ENCODE results near the gene NAXD. TPM values are rescaled to one million over a fixed set of nuclear protein-coding genes. Genes with fewer than 3 reads are reported as not detected.
"Not testable (repeated sequence)": the region's sequence is repeated elsewhere in the genome, so short reads cannot be mapped to it uniquely, and the experiment has no call there.

The NAXD gene
- total and polyA plus RNA-seq, 2 experiments from 2014 or later = 16.9 to 18.5 TPM

- Histone ChIP-seq H3F3A (replicated peaks; ENCODE audit: low read depth) (no peaks in the 10 kb centered on the region), H3K79me2 (replicated peaks; ENCODE audit: insufficient read depth) (no peaks in the 10 kb centered on the region), H2AFZ (no peak overlapping the region), H3K4me1 (ENCODE audit: insufficient read depth) (no peaks in the 10 kb centered on the region), H3K27ac (ENCODE audit: low read depth) (no peak overlapping the region), H3K4me2 (no peak overlapping the region), H3K27me3 (ENCODE audit: insufficient read depth) (no peaks in the 10 kb centered on the region), H3K36me3 (ENCODE audit: insufficient read depth) (peaks cover 5% of the 10 kb centered on the region; the same call in 1 of the 2 replicates), H3K4me3 (no peak overlapping the region), H4K20me1 (replicated peaks; ENCODE audit: insufficient read depth) (peaks cover 3% of the 10 kb centered on the region; the same call in 1 of the 2 replicates), H3K9me2 (ENCODE audit: insufficient read depth) (no peaks in the 10 kb centered on the region)
- H3K9me3 Mint-ChIP-seq = peaks cover 11% of the 10 kb centered on the region
- DNase-seq (ENCODE audit: low spot score) = no peak
- peaks cover 4% of the 10 kb centered on the region for H3K27me3 Mint-ChIP-seq (ENCODE audit: insufficient read depth, low read depth, poor library complexity)
- no peak overlapping the region for H3K4me3 Mint-ChIP-seq
- no peak for TF ChIP-seq CTCF (conservative IDR thresholded peaks at IDR 0.05; ENCODE audit: low read depth in 2 of 2)
- ATAC-seq = no peak
- H3K4me1 Mint-ChIP-seq = peaks cover 9% of the 10 kb centered on the region
- H3K36me3 Mint-ChIP-seq (ENCODE audit: low read depth) = peaks cover 30% of the 10 kb centered on the region
- H3K27ac Mint-ChIP-seq = no peak overlapping the region
Measured at GRCh38 chr13:110653851-110654250, 38.5 kb downstream of the NAXD start.

GRCh38 chr13:110657196-110657595 is 41.9 kb downstream of the NAXD start:
- Histone ChIP-seq H3K27me3 (ENCODE audit: insufficient read depth) (no peaks in the 10 kb centered on the region), H3K4me3 (no peak overlapping the region), H2AFZ (no peak overlapping the region), H3K79me2 (replicated peaks; ENCODE audit: insufficient read depth) (no peaks in the 10 kb centered on the region), H3K4me2 (no peak overlapping the region), H3K4me1 (ENCODE audit: insufficient read depth) (no peaks in the 10 kb centered on the region), H3K9me2 (ENCODE audit: insufficient read depth) (no peaks in the 10 kb centered on the region), H3K36me3 (ENCODE audit: insufficient read depth) (peaks cover 19% of the 10 kb centered on the region), H4K20me1 (replicated peaks; ENCODE audit: insufficient read depth) (no peaks in the 10 kb centered on the region), H3K27ac (ENCODE audit: low read depth) (no peak overlapping the region), H3F3A (replicated peaks; ENCODE audit: low read depth) (no peaks in the 10 kb centered on the region)
- Mint-ChIP-seq H3K9me3 (peaks cover 39% of the 10 kb centered on the region), H3K27ac (no peak overlapping the region), H3K4me3 (no peak overlapping the region), H3K4me1 (peaks cover 4% of the 10 kb centered on the region; the same call in 2 of the 3 replicates), H3K36me3 (ENCODE audit: low read depth) (peaks cover 59% of the 10 kb centered on the region), H3K27me3 (ENCODE audit: insufficient read depth, low read depth, poor library complexity) (peaks cover under 1% of the 10 kb centered on the region)
- no peak for TF ChIP-seq REST (IDR thresholded peaks at IDR 0.05; ENCODE audit: unreplicated experiment)
- TF ChIP-seq JUNB (IDR thresholded peaks at IDR 0.05; ENCODE audit: unreplicated experiment) = no peak
- no peak for TF ChIP-seq NANOG (IDR thresholded peaks at IDR 0.05; ENCODE audit: borderline replicate concordance)
- TF ChIP-seq ZNF331 (CRISPR knock-in tag; IDR thresholded peaks at IDR 0.05; ENCODE audit: low read depth) = no peak
- no peak for TF ChIP-seq ZNF114 (CRISPR knock-in tag; IDR thresholded peaks at IDR 0.05)
- TF ChIP-seq EZH2 (IDR thresholded peaks at IDR 0.05; ENCODE audit: low read depth, unreplicated experiment) = no peak
- no peak for TF ChIP-seq CTCF (conservative IDR thresholded peaks at IDR 0.05; ENCODE audit: low read depth in 2 of 2)
- no peak for TF ChIP-seq EZH2phosphoT487 (IDR thresholded peaks at IDR 0.05; ENCODE audit: unreplicated experiment)
- TF ChIP-seq POLR2AphosphoS5 (IDR thresholded peaks at IDR 0.05; ENCODE audit: low read depth) = no peak
- no peak for TF ChIP-seq CREB1 (CRISPR knock-in tag; IDR thresholded peaks at IDR 0.05; ENCODE audit: low read depth)
- TF ChIP-seq ETS1 (IDR thresholded peaks at IDR 0.05) = no peak
- ATAC-seq (no peak), DNase-seq (ENCODE audit: low spot score) (no peak)

- H3K4me1 ChIP-seq (ENCODE audit: insufficient read depth); H3K4me3 Mint-ChIP-seq; ATAC-seq; H3K27me3 Mint-ChIP-seq (ENCODE audit: insufficient read depth, low read depth, poor library complexity); DNase-seq (ENCODE audit: low spot score); H3F3A ChIP-seq (replicated peaks; ENCODE audit: low read depth); H3K27ac ChIP-seq (ENCODE audit: low read depth); H3K79me2 ChIP-seq (replicated peaks; ENCODE audit: insufficient read depth); H4K20me1 ChIP-seq (replicated peaks; ENCODE audit: insufficient read depth); H3K27ac Mint-ChIP-seq; H2AFZ ChIP-seq; H3K27me3 ChIP-seq (ENCODE audit: insufficient read depth); H3K4me3 ChIP-seq; H3K4me2 ChIP-seq; H3K9me2 ChIP-seq (ENCODE audit: insufficient read depth); H3K4me1 Mint-ChIP-seq: not testable (repeated sequence)
- H3K36me3 ChIP-seq (ENCODE audit: insufficient read depth) = peaks cover 19% of the 10 kb centered on the region
- Mint-ChIP-seq H3K9me3 (peaks cover 43% of the 10 kb centered on the region), H3K36me3 (ENCODE audit: low read depth) (peaks cover 70% of the 10 kb centered on the region)
Measured at GRCh38 chr13:110658218-110658911, 43.0 kb downstream of the NAXD start.

All from GM23338 (cell line).